NCI-H510A treated with DMSO at 0.1 percent for 48 hours (cell line): ENCODE measurements around the gene ITLN2.
"Not testable (repeated sequence)": the region's sequence is repeated elsewhere in the genome, so short reads cannot be mapped to it uniquely, and the experiment has no call there.

Experiments
- DNase-seq: peaks from one replicate; lab custom pipeline; 2025; lab: John Stamatoyannopoulos, UW

Gene ITLN2

DNA sequence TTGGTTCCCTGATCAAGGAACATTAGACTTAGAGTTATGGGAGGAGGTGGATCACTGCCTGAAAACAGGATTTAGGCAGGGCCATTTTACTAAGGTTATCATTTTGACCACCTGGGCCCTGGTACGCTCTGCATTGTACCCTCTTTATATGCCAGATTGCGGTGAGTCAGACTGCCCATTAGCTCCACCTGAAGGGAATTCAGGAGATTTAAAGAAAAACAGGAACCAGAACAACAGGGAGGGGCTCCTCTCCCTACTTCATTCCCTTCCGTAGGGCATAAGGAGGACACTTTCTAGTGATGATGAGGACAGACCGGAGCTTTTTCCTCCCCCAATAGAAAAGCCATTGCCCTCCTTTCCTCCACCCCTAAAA is 49.0 kb downstream of the ITLN2 start:
- DNase-seq = no peak

DNA sequence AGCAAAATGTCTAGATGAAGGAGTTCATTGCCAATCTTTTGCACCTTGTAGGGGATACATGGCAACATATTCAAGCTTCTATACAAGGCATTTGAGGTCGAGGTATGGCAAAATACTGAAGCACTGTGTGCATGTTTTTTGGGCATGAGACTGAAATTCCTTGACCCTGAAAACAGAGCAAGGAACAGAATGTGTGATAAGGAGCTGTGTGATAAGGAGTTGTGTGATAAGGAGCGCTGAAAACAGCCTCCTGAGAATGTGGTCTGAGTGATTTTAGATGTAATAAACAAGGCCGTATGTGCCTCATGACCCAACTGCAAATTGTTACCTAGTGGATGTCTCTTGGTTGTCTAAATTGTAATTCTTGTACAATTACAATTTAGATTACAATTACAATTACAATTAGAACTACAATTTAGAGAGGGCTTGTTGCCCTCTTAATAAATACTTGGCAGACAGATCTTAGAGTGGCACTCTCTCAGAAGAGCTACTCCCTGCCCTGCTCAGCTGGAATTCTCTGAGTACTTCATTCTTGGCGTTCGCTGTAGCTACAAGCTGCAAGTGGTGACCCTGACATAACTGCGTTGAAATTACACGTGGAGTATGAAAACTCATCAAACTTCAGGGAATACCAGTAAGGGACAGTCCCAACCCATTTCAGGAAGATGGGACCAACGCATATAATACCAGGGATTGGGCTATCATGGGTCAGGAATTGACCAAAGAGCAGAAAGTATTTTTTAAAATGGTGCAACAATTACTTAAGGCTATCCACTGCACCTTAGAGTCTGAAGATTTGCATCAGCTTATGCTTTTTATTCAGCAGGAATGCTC is 49.6 kb downstream of the ITLN2 start:
- no peak for DNase-seq

DNA sequence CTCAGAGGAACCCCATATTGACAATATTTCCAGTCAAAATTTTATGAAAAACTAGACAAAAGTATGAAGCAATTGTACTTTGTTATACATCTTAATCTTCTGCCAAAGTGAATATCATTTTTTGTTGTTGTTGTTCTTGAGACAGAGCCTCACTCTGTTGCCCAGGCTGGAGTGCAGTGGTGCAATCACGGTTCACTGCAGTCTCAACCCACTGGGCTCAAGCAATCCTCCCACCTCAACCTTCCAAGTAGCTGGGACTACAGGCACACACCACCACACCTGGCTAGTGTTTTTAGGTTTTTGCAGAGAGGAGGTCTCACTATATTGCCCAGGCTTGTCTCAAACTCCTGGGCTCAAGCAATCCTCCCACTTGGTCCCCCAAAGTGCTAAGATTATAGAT is 52.4 kb downstream of the ITLN2 start:
- not testable (repeated sequence) for DNase-seq

GRCh38 chr1:160901768-160902167 is 52.8 kb downstream of the ITLN2 start:
- DNase-seq = no peak

- DNase-seq = not testable (repeated sequence)
Measured at GRCh38 chr1:160900683-160901082, 53.9 kb downstream of the ITLN2 start.
